ENCODE data around the gene CD99L2. TPM values are rescaled to one million over a fixed set of nuclear protein-coding genes. Genes with fewer than 3 reads are reported as not detected.
A peak's percentile ranks its signal among the peaks of the same experiment; 100 is the strongest.

CD99L2 gene
- total RNA-seq, 2 donors from 2014 or later, result 11.3 to 18.7 TPM

DNA sequence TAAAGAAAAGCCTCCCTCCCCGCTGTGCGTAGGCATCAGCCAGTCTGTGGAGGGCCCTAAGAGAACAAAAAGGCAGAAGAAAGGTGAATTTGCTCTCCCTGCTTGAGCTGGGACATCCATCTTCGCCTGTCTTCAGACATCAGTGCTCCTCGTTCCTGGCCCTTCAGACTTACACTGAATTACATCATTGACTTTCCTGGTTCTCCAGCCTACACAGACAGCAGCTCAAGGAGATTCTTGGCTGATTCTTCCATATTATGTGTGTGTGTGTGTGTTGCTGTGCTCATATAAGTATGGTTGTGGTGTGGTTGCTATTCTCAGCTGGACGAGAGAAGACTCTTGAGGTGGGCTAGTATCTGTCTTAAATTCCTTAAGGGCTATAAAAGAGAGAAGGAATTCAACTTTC is 35.5 kb upstream of the CD99L2 start:
- Histone ChIP-seq H3K4me3 (ENCODE audit: low read length) (peak overlapping the region; percentile 56), H3K27me3 (ENCODE audit: control insufficient read depth, insufficient read depth, low read length, poor library complexity, severe bottlenecking) (no peaks in the 10 kb centered on the region), H3K36me3 (ENCODE audit: control insufficient read depth, insufficient read depth, low read length) (no peaks in the 10 kb centered on the region), H3K9ac (ENCODE audit: extremely low read depth, low read length, poor library complexity, severe bottlenecking) (peak overlapping the region; percentile 57), H3K4me1 (ENCODE audit: control insufficient read depth, insufficient read depth, low read length) (peaks cover 10% of the 10 kb centered on the region), H3K9me3 (ENCODE audit: control insufficient read depth, low read length) (no peaks in the 10 kb centered on the region), H3K27ac (ENCODE audit: low read depth, low read length) (peak overlapping the region; percentile 69)
- no peak for TF ChIP-seq CTCF (conservative IDR thresholded peaks at IDR 0.05)
- peaks cover 15% of the 10 kb centered on the region for H3K9me3 Mint-ChIP-seq
- 40 to 49% methylated on average over 1 to 5 of the region's 5 CpGs for WGBS, 2 experiments (ENCODE audit: insufficient coverage in 1 of 2, insufficient read length in 1 of 2)
- H3K4me1 Mint-ChIP-seq, result peaks cover 23% of the 10 kb centered on the region
- H3K4me3 Mint-ChIP-seq, result peak overlapping the region; percentile 14
- H3K27ac Mint-ChIP-seq, result peak overlapping the region; percentile 92
- H3K27me3 Mint-ChIP-seq (ENCODE audit: insufficient read depth), result no peaks in the 10 kb centered on the region
- H3K36me3 Mint-ChIP-seq (ENCODE audit: low read depth), result no peaks in the 10 kb centered on the region
- no peak for DNase-seq

DNA sequence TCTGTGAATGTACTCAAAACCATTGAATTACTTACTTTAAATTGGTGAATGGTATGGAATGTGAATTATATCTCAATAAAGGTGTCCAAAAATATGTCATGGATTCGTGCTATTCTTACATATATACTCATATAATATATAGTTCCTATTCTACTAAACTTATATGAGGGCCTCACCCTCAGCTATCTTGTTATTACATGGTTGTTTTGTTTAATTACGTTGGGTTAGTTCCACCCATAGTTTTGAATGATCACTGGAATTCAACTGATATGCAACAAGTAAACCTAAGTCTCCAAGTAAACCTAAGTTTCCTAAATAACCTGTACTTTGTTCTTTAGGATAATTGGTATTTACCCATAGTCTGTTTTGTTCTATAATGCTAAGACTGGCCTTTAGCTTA is 30.6 kb upstream of the CD99L2 start:
- H3K4me3 Mint-ChIP-seq, result no peak overlapping the region
- no peak for DNase-seq
- peaks cover 31% of the 10 kb centered on the region for H3K4me1 Mint-ChIP-seq
- H3K27ac ChIP-seq (ENCODE audit: low read depth, low read length), result no peak overlapping the region
- H3K9ac ChIP-seq (ENCODE audit: extremely low read depth, low read length, poor library complexity, severe bottlenecking), result no peak overlapping the region
- peaks cover 2% of the 10 kb centered on the region for H3K27me3 Mint-ChIP-seq (ENCODE audit: insufficient read depth)
- peaks cover under 1% of the 10 kb centered on the region for H3K36me3 Mint-ChIP-seq (ENCODE audit: low read depth)
- no peaks in the 10 kb centered on the region for H3K27me3 ChIP-seq (ENCODE audit: control insufficient read depth, insufficient read depth, low read length, poor library complexity, severe bottlenecking)
- H3K4me3 ChIP-seq (ENCODE audit: low read length), result no peak overlapping the region
- no peaks in the 10 kb centered on the region for H3K36me3 ChIP-seq (ENCODE audit: control insufficient read depth, insufficient read depth, low read length)
- TF ChIP-seq CTCF (conservative IDR thresholded peaks at IDR 0.05), result no peak
- peaks cover 10% of the 10 kb centered on the region for H3K9me3 Mint-ChIP-seq
- no peaks in the 10 kb centered on the region for H3K9me3 ChIP-seq (ENCODE audit: control insufficient read depth, low read length)
- no peak overlapping the region for H3K27ac Mint-ChIP-seq
- WGBS, 2 experiments (ENCODE audit: insufficient coverage in 1 of 2, insufficient read length in 1 of 2), result no CpG with 5 or more reads among the region's 2 CpGs
- peaks cover 3% of the 10 kb centered on the region for H3K4me1 ChIP-seq (ENCODE audit: control insufficient read depth, insufficient read depth, low read length)

GRCh38 chrX:150926791-150927190 is 28.3 kb upstream of the CD99L2 start:
- H3K4me3 ChIP-seq (ENCODE audit: low read length), result no peak overlapping the region
- H3K9me3 ChIP-seq (ENCODE audit: control insufficient read depth, low read length), result peaks cover 7% of the 10 kb centered on the region
- WGBS, 2 experiments (ENCODE audit: insufficient coverage in 1 of 2, insufficient read length in 1 of 2), result 86% methylated on average over 2 of the region's 2 CpGs; no CpG with 5 or more reads in 1 of the 2 experiments
- no peak for TF ChIP-seq CTCF (conservative IDR thresholded peaks at IDR 0.05)
- H3K36me3 ChIP-seq (ENCODE audit: control insufficient read depth, insufficient read depth, low read length), result no peaks in the 10 kb centered on the region
- H3K9ac ChIP-seq (ENCODE audit: extremely low read depth, low read length, poor library complexity, severe bottlenecking), result no peak overlapping the region
- Mint-ChIP-seq H3K4me1 (peaks cover 23% of the 10 kb centered on the region), H3K27me3 (ENCODE audit: insufficient read depth) (peaks cover 5% of the 10 kb centered on the region), H3K4me3 (no peak overlapping the region), H3K36me3 (ENCODE audit: low read depth) (peaks cover 2% of the 10 kb centered on the region), H3K9me3 (peaks cover 17% of the 10 kb centered on the region), H3K27ac (no peak overlapping the region)
- H3K4me1 ChIP-seq (ENCODE audit: control insufficient read depth, insufficient read depth, low read length), result no peaks in the 10 kb centered on the region
- no peaks in the 10 kb centered on the region for H3K27me3 ChIP-seq (ENCODE audit: control insufficient read depth, insufficient read depth, low read length, poor library complexity, severe bottlenecking)
- DNase-seq, result no peak
- no peak overlapping the region for H3K27ac ChIP-seq (ENCODE audit: low read depth, low read length)

Measured in endodermal cell (in vitro differentiated cells).